Measurements from ENCODE around the gene DRC7.
"Not testable (repeated sequence)": the region's sequence is repeated elsewhere in the genome, so short reads cannot be mapped to it uniquely, and the experiment has no call there.

DRC7 gene

DNA sequence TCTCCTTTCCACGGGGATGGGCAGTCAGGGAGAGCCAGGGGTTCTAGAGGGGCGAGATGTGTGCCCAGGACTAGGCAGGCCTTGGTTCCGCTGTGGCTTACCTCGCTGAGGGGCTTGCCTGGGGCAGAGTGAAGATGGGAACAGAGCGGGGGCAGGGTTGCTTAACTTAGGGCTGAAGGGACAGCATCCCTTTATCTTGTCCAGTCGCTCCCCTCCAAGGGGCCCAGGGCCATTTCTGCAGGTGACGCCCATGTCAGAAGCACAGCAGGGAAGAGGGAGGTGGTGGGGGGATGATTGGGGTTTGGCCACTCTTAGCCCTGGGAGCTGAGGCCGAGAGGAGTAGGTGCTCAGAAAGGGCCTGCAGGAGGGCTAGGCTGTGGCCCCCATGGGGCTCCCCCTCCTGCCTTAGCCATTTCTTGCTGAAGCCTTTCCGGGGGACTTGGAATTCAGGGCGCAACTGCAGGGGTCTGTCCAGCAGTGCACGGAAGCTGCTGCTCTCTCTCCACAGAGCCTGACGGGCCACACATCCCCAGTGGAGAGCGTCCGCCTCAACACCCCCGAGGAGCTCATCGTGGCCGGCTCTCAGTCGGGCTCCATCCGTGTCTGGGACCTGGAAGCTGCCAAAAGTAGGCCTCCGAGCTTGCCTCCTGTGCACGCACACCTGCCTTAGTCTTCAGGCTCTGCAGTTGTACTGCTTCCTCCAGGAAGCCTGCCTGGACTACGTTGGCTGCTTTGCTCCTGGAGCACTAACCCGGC is 49.5 kb downstream of the DRC7 start:
- H3K9me3 ChIP-seq (ENCODE audit: control insufficient read depth, low read length) = no peaks in the 10 kb centered on the region
- H3K9ac ChIP-seq = no peak overlapping the region
- no peaks in the 10 kb centered on the region for H3K36me3 ChIP-seq (ENCODE audit: control insufficient read depth, insufficient read depth, low read length)
- no peak overlapping the region for H3K4me3 ChIP-seq (ENCODE audit: low read depth, low read length)
- no peak overlapping the region for H3K27ac ChIP-seq
- H2AFZ ChIP-seq = no peak overlapping the region
- H3K4me1 ChIP-seq = no peaks in the 10 kb centered on the region
- H3K4me2 ChIP-seq (ENCODE audit: low read length) = no peak overlapping the region
- H3K79me2 ChIP-seq = peaks cover 3% of the 10 kb centered on the region
- H3K27me3 ChIP-seq (ENCODE audit: control insufficient read depth, insufficient read depth, low read length) = no peaks in the 10 kb centered on the region
- TF ChIP-seq, protein P1, sequence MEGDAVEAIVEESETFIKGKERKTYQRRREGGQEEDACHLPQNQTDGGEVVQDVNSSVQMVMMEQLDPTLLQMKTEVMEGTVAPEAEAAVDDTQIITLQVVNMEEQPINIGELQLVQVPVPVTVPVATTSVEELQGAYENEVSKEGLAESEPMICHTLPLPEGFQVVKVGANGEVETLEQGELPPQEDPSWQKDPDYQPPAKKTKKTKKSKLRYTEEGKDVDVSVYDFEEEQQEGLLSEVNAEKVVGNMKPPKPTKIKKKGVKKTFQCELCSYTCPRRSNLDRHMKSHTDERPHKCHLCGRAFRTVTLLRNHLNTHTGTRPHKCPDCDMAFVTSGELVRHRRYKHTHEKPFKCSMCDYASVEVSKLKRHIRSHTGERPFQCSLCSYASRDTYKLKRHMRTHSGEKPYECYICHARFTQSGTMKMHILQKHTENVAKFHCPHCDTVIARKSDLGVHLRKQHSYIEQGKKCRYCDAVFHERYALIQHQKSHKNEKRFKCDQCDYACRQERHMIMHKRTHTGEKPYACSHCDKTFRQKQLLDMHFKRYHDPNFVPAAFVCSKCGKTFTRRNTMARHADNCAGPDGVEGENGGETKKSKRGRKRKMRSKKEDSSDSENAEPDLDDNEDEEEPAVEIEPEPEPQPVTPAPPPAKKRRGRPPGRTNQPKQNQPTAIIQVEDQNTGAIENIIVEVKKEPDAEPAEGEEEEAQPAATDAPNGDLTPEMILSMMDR (IDR thresholded peaks at IDR 0.05) = no peak

DNA sequence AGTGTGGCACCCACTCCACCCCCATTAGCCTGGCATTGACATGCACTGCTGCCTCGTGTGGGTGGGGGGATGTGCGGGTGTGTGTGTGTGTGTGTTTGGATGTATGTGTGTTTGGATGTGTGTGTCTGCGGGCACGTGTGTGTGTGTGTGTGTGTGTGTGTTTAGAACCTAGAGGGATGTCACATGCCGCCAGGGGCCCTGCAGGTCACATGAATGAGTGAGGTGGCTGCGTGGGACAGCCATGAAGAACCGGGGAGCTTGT is 50.0 kb downstream of the DRC7 start:
- Histone ChIP-seq H3K79me2 (no peaks in the 10 kb centered on the region), H3K9me3 (ENCODE audit: control insufficient read depth, low read length) (no peaks in the 10 kb centered on the region), H3K27ac (no peak overlapping the region), H3K4me3 (ENCODE audit: low read depth, low read length) (no peak overlapping the region), H2AFZ (no peak overlapping the region), H3K4me1 (no peaks in the 10 kb centered on the region), H3K4me2 (ENCODE audit: low read length) (no peak overlapping the region), H3K27me3 (ENCODE audit: control insufficient read depth, insufficient read depth, low read length) (no peaks in the 10 kb centered on the region), H3K36me3 (ENCODE audit: control insufficient read depth, insufficient read depth, low read length) (no peaks in the 10 kb centered on the region), H3K9ac (no peak overlapping the region)
- TF ChIP-seq, protein P1 (IDR thresholded peaks at IDR 0.05) = no peak

DNA sequence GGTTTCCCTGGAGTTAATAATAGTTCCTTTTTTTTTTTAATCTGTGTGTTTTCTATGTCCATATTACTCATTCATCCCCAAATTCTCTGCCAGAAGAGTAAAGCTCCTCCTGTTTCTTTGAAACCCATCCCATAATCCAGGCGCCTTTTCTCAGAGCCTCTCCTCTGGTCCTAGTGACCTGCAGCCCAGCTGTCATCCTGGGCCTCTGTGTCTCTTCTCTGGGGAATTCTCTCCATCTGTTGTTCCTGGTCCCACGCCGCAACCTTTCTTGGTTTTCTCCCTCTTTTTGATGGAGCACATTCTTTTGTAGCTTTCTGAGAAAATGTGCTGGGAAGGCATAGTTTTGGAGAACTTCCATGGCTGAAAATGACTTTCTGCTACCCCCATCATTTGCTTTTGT is 51.2 kb downstream of the DRC7 start:
- Histone ChIP-seq H3K36me3 (ENCODE audit: control insufficient read depth, insufficient read depth, low read length) (no peaks in the 10 kb centered on the region), H2AFZ (no peak overlapping the region), H3K79me2 (no peaks in the 10 kb centered on the region), H3K4me2 (ENCODE audit: low read length) (no peak overlapping the region), H3K27me3 (ENCODE audit: control insufficient read depth, insufficient read depth, low read length) (no peaks in the 10 kb centered on the region), H3K4me3 (ENCODE audit: low read depth, low read length) (no peak overlapping the region), H3K9ac (no peak overlapping the region), H3K27ac (no peak overlapping the region), H3K9me3 (ENCODE audit: control insufficient read depth, low read length) (no peaks in the 10 kb centered on the region), H3K4me1 (no peaks in the 10 kb centered on the region)
- TF ChIP-seq, protein P1 (IDR thresholded peaks at IDR 0.05) = no peak

DNA sequence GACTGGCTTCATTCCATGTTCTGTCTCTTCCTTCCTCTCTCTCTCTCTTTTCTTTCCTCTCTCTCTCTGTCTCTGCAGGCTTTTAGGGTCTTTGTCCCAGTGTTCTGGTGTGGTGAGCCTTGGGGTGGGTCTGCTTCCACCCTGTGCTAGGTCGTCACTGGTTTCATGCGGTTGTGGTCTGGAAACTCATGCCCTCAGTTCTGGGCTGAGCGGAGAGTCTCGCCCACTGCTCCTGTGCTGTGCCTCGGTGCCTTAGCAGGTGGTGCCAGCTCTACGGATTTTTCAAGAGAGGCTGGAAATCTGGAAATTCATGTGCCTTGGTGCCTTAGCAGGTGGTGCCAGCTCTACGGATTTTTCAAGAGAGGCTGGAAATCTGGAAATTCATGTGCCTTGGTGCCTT is 51.7 kb downstream of the DRC7 start:
- H3K9ac ChIP-seq; H3K79me2 ChIP-seq; H3K9me3 ChIP-seq (ENCODE audit: control insufficient read depth, low read length); H2AFZ ChIP-seq; H3K4me1 ChIP-seq; H3K27ac ChIP-seq; H3K27me3 ChIP-seq (ENCODE audit: control insufficient read depth, insufficient read depth, low read length); H3K4me3 ChIP-seq (ENCODE audit: low read depth, low read length); H3K36me3 ChIP-seq (ENCODE audit: control insufficient read depth, insufficient read depth, low read length); H3K4me2 ChIP-seq (ENCODE audit: low read length): not testable (repeated sequence)

DNA sequence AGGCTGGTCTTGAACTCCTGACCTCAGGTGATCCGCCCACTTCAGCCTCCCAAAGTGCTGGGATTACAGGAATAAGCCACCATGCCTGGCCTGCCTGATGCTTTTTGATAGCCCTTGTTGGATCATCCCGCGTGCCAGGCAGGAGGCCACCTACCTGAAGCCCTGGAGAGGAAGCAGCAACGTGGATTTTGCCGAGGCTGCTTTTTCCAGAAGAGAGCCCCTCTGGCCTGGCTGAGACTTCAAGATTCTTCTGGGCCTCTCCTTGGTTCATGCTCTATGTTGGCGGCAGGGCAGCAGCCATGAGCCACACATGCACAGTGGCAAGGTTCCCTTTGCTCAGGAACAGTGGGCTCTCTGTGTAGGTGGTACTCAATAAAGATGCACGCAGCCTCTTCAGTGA is 52.5 kb downstream of the DRC7 start:
- Histone ChIP-seq H3K9ac (no peak overlapping the region), H3K27ac (no peak overlapping the region), H3K79me2 (no peaks in the 10 kb centered on the region), H3K4me1 (no peaks in the 10 kb centered on the region), H2AFZ (no peak overlapping the region), H3K9me3 (ENCODE audit: control insufficient read depth, low read length) (no peaks in the 10 kb centered on the region), H3K27me3 (ENCODE audit: control insufficient read depth, insufficient read depth, low read length) (no peaks in the 10 kb centered on the region), H3K4me3 (ENCODE audit: low read depth, low read length) (no peak overlapping the region), H3K4me2 (ENCODE audit: low read length) (no peak overlapping the region), H3K36me3 (ENCODE audit: control insufficient read depth, insufficient read depth, low read length) (no peaks in the 10 kb centered on the region)
- TF ChIP-seq, protein P1 (IDR thresholded peaks at IDR 0.05) = no peak

Measured in parathyroid adenoma (tissue), 2 donors.